CD4-positive, alpha-beta T cell treated with Interleukin-17A for 4 hours (primary cell): ENCODE measurements around the gene ADH1B.
"Not testable (repeated sequence)": the region's sequence is repeated elsewhere in the genome, so short reads cannot be mapped to it uniquely, and the experiment has no call there.

Experiments used
- DNase-seq: peaks from one replicate; pipeline ENCODE4 v3.0.0-alpha.2; 2020; ENCODE audit warnings: mixed read lengths

The ADH1B gene

DNA sequence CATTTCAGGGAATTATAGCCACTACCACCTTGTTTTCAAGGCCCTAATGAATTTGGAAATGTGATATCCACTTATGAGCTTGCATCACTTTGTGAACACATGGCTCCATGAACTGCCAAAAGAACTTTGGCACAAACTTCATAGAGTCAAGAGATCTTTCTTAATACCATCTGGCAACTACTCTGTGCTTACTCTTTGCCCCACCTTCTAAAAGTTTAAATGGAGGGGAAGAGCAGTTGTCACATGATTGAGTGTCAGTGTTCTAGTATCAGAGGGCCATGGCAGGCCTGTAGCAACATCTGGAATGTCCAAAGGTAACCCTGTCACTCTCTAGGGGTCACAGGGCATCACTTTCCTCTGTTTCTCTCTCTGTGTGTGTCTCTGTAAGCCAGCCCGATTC, 2.6 kb upstream of the ADH1B start:
- DNase-seq, result no peak

DNA sequence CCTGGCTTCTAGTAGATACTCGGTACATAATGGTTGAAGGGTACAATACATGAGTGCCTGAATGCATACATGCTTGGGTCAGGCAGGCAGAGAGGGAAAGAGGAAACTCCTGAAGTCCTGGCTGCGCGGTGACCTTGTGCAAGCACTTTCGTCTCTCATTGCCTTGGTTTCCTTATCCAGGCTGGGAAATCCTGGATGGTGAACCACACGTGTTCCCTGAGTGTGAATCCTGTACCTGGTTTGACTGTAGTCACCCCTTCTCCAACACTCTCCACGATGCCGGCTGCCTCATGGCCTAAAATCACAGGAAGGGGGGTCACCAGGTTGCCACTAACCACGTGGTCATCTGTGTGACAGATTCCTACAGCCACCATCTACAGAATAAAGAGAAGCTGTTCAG, 3.4 kb downstream of the ADH1B start:
- not testable (repeated sequence) for DNase-seq

DNA sequence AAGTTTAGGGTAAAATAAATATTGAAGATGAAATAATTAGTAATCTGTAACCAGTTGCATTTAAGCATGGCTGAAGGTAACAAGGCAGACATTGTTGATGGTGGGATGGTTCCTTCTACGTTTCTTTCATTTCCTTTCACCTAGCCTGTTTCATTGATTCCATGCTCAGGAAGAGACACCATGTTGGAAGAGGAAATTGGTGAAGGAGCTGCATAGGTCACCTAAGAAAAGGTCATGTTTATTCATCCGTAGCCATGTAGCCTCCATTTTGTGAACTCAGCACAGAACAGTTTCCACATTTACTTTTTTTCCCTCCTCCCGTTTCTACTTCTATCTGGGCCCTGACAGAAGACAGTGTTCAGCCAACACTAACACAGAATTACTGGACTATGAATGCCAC, 3.8 kb downstream of the ADH1B start:
- DNase-seq, result no peak

DNA sequence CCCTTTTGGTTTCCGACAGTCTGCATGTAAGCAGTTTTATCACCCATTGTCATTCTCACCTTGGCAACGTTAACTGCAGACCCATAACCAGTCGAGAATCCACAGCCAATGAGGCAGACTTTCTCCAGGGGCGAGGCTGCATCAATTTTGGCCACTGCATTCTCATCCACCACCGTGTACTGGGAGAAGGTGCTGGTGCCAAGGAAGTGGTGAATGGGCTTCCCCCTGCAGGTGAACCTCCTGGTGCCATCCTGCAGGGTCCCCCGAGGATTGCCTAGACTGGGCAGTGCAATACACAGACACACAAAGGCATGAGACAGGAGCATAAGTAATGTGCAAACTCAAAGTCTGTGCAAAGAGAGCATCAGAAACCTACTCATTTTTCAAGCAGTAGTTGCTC, 5.4 kb downstream of the ADH1B start:
- DNase-seq, result no peak

DNA sequence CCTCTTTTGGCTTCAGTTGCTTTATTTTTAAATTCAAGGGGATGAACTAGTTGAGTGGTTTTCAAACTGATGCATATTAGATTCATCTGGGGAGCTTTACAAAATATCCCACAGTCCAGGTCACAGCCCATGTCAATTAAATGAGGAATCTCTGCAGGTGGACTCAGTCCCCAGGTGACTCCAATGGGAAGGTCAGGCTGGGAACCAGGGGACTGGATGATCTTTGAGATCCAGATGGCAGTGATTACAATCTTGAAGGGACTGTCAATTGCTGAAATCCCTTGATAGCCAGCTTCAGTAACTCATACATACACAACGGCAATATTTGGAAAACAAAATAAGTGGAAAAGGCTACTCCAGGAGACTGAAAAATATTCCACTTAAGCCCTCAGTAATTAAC, 7.0 kb downstream of the ADH1B start:
- DNase-seq, result no peak

DNA sequence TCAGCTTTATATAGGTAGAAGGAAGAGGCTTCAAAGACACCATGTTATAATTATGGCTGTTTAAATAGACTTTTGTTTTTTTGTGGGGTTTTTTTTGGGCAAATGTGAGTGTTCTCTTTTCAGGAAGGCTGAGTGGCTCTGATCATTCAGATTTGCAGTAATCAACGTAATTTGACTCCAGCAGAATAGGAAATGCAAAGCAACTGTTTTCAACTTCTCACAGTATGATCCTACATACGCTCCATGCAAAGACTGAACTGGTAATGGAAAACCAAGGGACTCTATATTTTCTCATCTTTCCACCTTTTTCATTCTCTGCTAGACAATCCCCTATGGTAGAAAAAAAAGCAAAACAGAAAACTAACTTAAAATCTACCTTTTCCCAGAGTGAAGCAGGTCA, 10.8 kb downstream of the ADH1B start:
- no peak for DNase-seq

DNA sequence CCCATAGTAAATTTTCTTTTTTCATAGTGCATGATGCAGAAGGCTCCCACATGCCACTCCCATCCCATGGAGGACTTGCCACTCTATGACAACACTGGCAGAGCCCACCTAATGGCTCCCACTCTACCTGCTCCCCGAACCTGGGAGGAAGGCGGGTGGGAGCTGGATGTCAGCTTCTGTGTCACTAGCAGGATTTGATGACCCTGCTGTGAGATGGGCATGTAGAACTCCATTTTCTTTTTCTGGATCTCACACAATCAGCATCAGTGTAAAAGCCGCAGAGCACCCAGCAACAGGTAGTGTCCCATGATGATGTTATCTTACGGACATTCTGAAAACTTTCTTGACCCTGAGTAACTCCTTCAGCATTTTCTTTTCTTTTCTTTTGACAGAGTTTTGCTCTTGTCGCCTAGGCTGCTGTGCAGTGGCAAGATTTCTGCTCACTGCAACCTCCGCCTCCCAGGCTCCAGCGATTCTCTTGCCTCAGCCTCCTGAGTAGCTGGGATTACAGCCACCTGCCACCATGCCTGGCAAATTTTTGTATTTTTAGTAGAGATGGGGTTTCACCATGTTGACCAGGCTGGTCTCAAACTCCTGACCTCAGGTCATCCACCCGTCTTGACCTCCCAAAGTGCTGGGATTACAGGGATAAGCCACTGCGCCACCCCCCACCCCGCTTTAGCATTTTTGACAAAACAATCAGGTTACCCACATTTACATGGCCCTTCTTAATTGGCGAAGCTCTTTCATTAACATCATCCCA, 15.4 kb downstream of the ADH1B start:
- no peak for DNase-seq

DNA sequence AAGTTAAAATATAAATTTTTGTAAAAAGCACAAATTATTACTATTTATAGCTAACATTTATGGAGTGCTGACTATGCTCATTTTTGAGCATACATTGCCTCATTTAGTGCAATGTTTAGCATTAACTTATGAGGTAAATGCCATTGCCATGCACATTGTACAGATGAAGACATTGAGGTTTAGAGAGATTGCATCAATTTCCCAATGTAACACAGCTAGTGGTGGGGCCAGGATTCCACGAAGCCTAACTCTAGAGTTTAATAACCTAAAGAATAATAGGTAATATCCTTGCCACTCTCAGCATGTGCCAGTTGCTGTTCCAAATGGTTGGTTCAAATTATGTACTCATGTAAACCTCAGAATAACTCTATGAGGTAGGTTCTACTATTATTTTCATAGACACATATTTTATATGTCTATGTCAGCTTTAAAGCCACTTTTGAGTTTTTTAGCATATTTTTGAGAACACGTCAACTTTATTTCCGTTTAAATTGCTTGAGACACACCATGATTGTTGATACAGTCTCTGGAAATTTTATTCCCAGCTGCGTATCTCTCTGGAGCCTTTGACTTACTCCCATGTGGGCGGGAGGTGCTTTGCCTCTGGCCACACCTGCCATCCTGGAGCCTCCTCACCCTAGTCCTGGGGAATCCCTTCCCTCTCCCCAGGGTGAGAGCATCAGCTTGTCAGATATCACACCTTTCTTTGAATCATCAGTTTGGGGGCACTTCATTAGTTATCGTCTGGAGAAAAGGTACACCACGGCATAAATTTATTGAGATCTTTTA, 19.6 kb downstream of the ADH1B start:
- no peak for DNase-seq

DNA sequence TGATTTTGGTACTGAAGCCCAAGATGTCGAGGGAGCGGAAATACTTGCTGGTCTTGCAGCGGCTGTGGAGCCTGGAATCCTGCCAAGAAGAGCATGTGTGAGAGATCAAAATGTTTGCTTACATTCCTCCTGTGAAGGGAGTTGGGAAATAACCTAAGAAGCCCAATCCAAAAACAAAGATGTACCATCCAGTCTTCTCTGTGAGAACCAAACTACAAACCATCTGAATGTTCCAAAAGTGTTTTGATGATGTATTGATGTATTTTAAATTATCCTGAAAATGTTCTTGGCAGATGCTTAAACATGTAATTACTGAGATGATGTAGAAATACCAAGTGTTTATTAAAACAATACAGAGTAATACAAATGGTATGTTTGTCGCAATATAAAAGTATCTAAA, 20.3 kb downstream of the ADH1B start:
- DNase-seq, result no peak

DNA sequence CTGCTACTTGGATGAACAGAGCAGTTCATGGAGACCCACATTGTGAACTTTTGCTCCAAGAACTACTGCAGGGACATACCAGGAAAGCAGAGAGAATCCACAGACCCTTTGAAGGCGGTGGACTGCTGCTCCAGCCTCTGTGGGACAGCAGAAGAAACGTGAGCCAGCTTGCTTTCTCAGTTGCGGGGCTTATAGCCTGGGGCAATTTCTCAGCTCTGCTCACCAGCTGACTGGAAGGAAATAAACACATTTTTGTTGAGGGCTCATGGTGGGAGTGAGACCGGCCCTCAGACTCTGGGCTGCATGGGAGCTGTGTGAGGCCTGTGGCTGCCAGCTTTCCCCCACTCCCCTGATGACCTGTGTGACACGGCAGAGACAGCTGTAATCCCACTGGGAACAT, 27.8 kb downstream of the ADH1B start:
- no peak for DNase-seq

DNA sequence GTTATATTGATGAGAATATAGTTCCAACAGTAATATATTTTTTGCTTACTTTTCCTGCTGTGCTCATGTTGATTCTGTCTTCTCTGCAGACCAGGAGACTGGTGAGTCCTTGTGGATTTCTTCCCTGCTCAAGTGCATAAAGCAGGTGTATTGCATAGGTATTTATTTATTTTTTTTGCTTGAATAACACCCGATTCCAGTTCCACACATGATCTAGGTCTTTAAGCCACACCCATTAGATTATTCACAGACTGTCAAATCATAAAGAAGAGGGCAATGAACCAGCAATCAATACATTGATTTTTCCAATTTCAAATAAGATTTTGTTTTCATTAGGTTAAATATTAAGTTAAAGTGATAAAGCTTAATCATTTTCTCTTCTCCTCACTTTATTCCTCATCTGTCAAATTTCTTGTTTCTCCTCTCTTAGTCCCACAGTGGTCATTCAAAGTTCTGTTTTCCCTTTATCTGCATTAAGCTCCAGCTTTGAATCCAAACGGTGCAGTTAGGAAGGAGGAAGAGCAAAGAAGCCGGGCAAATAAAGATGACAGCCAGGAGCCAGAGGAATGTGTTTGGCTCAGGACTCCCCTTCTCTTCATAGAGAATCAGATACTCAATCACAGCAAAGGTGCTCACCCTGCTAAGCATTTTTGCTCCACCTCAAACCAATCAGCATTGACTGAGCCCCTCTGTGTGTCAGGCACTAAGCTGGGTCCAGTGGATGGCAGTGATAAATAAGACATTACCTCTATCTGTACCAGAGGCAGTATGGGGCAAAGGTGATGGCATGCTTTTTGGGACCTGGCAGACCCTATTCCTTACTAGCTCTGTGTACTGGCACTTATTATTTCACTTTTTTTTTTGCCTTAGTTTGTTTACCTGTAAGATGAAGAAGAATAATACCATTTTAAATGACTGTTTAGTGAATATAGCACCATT, 30.1 kb downstream of the ADH1B start, which contains the start of gene ADH1A:
Gene ADH1A (minus strand): TSS at position 138 of the 939 bp plus-strand sequence. CDS start 71 bp downstream, at position 67.
- no peak for DNase-seq

DNA sequence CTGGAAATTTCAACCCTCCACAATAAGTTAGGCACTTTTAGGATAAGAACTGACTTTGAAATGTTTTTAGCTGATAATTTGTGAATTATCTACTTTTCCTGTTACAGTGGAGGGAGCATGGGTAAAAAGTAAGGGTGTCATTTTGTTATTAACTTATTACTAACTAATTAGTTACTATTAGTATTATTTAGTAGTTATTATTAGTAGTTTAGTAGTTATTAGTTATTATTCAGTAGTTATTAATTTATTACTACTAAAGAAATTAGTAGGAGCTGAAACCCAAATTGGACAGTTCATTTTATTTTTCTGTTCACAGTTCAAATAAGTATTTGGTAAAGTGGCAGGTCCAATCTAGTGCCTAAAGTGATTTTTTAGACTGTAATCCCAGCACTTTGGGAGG, 35.8 kb downstream of the ADH1B start:
- no peak for DNase-seq

DNA sequence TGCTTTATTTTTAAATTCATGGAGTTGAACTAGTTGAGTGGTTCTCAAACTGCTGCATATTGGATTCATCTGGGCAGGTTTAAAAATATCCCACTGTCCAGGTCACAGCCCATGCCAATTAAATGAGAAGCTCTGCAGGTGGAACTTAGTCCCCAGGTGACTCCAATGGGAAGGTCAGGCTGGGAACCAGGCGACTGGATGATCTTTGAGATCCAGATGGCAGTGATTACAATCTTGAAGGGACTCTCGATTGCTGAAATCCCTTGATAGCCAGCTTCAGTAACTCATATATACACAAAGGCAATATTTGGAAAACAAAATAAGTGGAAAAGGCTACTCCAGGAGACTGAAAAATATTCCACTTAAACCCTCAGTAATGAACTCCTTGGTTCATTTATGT, 38.5 kb downstream of the ADH1B start:
- no peak for DNase-seq

DNA sequence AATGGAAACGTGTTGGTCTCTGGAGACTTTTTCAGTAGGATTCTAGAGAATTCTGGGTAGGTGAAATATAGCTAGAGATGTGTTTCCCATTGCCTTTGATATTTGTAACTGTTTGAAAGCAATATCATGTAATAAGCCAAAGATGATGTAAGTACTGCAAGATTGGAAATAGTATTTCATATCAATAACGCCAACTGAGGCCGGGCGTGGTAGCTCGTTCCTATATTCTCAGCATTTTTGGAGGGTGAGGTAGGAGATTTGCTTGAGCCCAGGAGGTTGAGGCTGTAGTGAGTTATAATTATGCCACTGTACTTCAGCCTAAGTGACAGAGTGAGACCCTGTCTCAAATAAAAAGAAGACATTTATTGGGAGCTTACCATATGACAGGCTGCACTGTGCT, 39.9 kb downstream of the ADH1B start:
- DNase-seq, result no peak

DNA sequence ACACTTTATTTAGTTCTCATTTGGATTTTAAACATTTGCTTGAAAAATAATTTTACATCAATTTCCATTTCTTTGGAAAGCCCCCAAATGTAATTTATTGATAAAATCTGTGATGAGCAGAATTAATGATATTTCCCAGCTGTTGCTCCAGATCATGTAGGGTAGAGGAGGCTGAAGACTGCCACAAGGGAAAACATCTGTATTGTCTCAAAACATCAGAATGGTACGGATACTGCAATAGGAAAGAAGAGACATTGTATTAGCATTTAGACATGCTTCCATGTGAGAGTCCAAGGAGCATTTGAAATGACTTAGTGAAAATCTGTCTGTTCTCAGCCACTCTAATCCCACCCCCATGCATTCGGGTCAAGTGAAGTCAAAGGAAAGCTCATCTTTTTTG, 44.8 kb downstream of the ADH1B start:
- DNase-seq, result no peak

DNA sequence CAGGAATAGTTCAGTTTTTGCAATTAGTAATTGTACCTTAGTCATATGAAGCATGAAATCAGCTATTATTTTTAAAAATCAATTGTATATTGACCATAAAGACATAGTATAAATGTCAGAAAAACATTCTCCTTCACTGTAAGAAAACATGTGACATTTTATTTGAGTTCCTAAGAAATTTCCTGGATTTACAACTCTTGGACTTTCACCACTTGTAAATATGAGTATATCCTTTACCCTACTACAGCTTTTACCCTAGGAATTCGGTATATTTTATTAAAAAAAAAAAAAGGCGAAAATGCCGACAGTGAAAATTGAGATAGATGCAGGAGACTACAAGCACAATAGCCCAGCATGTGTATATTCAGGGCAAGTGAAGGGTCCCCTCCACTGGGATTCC, 45.3 kb downstream of the ADH1B start:
- no peak for DNase-seq

DNA sequence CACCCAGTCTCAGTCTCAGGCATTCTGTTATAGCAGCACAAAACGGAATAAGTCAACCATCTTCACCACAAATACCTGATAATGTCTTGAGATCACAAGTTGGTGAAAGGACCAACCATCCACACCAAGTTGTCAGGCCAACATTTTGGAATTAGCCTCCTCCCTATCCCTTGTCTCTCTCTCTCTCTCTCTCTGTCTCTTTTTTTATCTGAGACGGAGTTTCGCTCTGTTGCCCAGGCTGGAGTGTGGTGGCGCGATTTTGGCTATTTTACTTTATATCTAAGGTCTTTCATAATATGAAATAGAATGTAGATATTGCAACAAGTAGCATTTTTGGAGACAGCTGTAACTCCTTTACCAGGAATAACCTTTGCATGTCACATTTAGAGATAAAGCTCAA, 46.2 kb downstream of the ADH1B start:
- no peak for DNase-seq

DNA sequence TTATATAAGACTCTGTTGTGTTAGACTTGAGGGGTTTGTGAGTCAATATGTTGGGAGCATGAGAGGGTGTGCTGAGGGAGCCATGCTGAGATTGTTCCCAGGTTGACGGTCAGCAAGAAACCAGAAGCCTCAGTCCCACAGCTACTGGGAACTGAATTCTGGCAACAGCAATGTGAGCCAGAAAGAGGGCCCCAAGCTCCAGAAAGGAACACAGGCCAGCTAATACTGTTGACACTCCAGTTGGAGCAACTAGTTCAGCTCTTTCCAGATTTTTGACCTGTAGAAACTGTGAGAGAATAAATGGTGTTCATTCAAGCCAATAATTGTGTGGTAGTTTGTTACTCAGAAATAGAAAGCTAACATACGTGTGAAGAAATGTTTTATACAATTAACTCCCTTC, 47.5 kb downstream of the ADH1B start:
- DNase-seq, result no peak

DNA sequence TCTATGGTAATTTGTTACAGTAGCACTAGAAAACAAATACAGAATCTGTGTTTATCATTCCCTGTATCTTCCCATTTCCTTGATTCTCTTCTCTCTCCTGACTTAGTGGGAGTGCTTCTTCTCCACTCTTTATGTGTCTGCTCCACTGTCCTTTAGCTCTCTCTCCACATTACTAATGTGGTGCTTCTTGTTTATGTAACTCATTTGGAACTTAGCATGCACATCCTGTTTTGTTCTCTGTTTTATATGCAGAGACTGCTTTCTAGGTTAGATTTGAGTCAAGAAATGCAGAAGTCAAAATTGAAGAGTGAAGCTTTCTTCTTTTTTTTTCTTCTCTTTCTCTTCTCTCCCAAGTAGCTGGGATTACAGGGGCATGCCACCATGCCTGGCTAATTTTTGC, 56.3 kb downstream of the ADH1B start:
- DNase-seq, result no peak
